ENCODE data around the gene SLC37A2.

Gene SLC37A2

DNA sequence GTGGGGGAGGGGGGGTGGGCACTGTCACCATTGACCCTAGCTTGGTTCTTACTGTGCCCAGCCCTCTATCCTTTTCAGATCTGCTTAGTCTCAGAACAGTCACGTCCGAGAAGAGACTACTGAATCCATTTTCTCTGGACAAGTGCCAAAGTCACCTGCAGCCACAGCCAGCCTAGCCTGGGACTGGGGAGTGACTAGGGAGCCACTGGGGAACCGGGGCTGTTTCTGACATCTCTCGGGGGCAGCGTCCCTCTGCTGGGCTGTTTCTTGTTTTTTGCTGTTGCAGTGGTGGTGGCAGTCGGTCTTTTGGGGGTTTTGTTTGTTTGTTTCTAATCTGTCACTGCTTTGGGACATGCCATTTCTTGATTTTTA, 8.7 kb downstream of the SLC37A2 start:
- no peak for DNase-seq

DNA sequence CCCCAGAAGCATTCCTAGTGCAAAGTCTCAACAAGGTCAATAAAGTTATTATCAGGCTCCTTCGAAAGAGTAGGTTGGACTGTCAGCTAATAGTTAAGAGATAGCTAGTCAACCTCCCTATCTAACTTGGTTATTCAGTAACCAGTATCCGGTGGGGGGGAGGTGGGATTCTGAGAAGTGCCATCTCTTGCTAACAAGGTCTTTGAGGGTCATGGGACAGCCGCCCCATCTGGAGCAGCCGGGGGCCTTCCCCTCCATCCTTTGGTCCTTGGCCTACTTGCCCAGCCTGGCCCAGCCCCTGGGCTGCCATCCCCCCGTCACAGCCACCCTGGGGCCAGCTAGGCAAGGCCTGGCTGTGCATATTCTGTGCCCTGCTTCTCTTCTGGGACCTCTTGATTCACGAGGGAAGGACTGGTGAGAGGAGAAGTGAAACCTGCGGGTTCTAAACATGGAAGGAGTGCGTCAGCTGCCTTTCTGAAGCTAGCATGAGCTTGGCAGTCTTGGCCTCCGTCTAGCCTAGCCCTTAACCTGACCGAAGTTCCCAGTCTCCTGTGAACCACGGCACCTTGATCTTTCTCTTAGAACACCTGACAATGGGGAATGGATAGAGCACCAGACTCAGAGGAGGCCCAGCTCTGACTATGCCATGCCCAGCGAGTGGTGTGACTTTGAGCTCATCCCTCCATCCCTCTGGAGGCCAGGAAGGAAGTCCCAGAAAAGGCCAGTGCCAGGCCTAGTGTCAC, 9.3 kb downstream of the SLC37A2 start:
- DNase-seq, result no peak

DNA sequence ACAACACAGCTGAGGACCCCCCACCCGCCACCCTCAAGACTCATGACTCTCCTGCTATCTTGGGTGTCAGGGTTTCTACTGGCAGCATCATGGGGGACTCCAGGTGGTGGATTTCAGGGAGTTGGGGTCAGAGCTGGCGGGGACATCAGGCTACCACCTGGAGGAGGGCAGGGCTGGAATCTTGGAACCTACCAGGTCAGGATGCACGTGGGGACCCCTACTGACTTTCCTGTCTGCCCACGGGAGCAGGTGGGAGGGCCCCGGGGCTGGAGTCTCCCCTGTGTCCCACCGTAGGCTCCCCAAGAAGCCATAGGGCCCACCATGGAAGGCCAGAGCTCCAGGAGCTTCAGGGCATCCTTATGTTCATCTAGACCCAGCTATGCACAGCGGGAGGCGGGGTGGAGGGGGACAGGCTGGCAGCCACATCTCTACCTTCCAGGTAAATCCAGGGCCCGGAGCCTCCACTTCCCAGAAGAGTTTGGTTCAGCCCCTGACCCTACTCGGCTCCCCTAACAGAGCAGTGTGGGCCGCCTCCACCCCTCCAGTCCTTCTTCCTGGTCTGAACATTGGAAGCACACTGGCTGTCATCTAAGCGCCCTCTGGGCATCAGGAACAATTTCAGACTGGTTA, 10.0 kb downstream of the SLC37A2 start:
- no peak for DNase-seq

DNA sequence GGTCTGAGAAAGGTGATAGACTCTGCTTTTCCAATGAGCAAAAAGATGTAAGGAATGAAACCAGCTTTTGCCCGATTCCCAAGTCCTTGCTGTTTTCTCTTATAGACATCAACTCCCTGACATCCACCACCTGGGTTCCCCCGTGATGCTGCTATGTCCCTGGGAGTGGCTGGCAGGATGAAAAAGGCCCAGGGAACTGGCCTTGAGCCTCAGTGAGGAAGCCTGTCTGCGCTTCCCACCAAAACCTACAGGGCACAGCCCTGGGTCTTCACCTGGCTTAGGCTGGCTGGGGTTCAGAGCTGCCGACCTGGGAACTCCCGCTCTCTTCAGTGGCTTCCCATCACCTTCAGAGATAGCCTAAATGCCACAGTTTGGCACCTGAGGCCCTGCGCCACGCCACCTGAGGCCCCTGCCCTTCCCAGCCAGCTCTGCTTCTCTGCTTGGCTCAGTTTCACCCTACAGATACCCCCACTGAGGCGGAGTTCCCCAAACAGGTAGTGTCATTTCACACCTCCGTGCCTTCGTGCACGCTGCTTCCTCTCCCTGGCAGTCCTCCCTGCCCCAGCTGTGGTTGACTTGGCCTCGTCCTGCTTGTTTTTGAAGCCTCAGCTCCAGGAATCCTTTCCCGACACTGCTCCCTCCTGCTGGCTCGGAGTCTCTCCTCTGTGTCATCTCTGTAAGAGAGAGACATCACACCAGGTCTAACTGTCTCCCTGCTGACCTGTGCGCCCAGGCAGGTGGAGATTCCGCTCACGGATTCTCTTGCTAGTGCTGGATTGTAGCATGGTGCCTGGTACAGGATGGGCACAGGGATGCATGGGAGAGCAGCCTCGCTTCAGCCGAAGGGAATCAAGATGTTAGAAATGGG, 10.7 kb downstream of the SLC37A2 start:
- no peak for DNase-seq

DNA sequence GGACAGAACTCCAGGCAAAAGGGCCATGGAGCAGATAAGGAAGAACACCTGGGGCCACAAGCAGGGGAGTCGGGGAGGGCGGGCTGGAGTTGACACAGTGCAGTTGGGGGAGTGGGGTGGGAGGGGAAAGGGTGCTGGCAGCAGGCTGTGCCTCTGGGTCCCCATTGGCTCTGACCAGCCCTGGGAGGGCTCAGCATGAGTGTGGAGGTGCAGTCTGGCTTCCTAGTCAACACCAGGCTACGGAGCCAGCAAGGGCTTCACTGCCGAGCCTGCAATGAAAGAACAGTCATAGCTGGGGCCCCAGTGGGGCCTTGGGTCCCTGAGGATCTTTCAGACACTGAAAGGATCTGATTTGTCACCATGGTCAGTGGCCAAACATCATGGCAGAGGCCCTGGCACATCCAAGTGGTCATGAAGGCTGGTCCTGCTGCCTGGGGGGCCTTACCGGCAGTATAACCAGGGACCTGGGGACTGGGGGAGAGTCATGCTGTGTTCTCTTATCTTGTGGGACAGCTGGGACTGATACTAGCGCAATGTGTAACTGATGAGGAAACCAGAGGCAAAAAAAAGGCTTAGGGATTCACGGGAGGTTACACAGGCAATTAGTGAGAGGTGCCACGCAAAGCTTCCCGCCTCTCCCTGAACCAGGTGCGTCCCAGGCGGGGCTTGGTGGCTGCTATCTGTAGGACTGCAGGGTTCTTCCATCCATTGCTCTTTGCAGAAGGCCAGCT, 11.6 kb downstream of the SLC37A2 start:
- DNase-seq, result no peak

DNA sequence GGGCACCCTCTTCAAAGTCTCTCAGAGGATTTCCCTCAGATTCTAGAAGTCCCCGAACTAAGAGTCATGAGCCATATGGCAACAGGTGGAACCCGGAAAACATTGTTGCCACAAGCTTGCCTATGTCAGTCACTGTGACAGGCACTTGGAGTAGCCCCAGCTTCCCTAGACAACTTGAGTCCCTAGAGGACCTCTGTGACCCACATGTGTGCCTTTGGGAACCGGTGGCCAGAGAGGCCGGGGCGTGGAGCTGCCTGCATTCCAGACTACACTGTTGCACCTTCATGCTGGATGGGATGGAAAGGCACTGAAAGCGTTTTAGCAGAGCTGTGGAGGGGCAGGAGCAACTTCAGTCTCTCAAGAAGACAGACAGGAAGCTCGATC, 12.1 kb downstream of the SLC37A2 start:
- DNase-seq, result no peak

DNA sequence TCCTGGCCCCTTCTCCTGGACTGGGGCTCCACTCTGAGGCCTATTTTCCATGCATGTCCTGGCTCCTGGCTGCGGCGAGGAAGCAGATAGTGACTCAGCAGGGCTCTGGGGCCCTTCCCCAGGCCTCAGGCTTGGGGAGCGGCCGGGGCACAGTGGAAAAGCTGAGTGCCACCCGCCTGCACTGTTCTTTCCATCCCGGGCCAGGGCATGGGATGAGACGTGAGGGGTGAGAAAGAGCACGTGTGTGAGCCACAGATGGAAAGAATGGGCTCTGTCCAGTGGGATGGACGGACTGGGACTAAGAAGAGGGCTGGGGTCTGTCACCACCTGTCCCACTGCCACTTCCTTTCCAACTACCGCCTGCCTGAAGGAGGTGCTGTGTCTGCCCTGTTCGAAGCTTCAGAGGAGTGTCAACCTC, 12.8 kb downstream of the SLC37A2 start:
- no peak for DNase-seq

DNA sequence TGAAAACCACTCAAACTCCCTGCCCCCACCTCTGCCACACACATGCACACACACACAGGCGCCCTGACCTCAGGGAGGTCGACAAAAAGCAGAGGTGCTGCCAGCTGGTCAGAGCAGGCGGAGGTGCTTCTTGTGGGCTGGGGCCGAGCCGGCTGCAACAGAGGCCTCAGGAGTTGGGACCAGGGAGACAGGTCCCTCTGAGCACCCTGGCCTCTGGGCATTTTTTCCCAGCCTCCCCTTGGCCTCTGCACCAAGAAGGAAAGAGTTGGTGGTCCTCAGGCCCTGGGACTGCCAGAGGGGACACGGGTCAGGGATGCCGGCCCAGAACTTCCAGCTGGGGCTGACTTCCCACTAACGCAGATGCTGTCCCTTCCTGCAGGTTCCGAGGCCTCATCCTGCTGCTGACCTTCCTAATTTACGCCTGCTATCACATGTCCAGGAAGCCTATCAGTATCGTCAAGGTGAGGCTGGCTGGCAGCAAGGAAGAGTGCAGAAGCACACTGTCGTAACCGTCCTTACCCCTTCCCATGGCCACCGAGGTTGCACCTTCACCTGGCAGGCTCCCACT, 13.4 kb downstream of the SLC37A2 start:
- DNase-seq, result no peak

DNA sequence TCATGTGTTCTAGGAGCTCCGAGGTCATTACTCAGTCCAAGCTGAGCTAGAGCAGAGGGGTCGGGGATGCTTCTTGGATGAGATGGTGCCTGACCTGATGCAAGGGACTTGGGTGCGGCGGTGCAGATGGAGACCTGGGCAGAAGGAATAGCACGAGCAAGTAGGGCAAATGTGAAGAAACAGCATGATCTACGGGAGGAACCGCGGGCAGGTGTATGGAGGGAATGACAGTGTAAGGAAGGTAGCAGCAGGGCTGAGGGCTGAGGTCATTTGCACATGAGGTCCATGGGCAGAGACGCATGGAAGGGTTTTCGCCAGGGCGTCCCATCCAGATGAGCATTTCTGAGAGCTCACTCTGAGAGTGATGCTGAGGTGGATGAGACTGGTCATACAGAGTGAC, 14.9 kb downstream of the SLC37A2 start:
- DNase-seq, result no peak

DNA sequence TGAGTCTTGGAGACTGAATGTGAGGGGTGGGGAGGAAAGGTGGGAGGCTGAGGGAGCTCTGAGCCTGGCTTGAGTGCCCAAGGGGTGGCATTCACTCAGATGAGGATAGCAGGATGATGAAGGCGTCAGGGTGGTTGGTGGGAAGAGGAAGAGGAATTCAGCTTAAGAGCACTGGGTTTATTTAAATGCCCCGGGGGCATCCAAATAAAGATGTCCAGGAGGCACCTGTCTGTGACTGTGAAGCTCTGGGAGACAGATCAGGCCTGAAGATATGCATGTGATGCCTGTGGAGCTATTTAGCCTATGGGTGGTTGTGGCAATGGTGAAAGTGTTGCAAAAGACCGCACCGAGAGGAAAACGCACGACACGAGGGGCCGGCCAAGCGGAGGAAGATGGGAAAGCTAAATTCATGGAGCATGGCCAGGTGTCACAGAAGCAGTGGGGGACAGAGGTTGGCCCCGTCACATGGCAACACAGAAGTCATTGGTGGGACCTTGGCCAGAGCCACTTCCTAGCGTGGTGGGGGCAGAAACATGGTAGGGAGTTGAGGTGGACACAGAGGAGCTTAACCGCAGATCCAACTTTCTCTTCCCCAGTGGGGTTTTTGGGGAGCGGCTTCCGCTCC, 15.5 kb downstream of the SLC37A2 start:
- DNase-seq, result no peak

DNA sequence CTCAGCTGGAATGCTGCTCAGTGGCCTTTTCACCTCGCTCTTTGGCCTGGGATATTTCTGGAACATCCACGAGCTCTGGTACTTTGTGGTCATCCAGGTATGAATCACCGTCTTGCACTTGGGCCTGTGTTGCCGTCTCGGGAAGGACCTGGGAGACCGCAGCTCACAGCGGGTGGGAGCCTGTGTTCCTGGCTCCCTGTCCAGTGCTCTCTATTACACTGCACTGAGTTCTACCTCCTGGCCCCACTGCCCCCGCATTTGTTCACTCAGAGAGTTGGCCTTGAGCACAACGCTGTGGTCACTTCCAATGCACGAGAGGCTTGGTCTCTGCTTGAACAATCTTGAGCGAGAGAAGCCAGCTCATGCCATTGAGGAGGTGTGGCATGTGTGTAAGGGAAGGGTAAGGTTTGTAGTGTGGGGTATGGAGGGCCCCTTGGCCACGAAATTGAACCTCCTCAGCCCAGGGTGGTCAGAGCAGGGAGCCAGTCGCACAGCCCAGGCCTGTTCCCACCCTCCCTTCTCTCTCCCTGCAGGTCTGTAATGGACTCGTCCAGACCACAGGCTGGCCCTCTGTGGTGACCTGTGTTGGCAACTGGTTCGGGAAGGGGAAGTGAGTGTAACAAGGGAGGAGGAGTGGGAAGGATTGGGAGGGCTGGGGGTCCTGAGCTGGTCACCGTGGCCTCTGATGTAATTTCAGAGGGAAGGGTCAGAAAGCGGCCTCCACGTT, 16.2 kb downstream of the SLC37A2 start:
- no peak for DNase-seq

DNA sequence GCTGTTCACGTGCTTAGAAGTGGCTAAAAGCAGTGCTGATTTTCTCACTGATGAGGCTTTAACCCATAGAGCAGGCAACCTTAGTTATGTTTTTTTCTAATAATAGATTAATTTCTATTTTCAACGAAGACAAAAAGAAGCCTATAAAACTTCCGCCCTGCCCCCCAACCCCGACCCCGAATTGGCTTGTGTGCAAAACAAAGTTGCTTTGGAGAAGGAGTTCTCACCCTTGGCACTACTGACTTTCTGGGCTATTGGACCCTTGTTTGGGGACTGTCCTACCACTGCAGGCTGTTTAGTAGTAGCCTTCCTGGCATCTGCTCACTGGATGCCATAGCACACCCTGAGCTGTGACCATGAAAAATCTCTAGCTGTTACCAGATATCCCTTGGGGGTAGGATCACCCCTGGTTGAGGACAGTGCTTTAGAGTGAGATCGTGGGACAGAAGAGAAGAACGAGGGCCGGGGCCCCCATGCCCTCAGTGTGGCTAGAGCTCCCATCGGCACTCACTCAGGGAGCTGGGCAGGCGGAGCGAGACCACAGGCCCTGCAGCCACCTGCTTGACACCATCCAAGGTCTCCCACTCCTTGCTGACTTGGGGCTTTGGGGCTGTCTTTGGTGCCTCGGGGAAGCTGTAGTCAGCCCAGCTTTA, 16.9 kb downstream of the SLC37A2 start:
- no peak for DNase-seq

DNA sequence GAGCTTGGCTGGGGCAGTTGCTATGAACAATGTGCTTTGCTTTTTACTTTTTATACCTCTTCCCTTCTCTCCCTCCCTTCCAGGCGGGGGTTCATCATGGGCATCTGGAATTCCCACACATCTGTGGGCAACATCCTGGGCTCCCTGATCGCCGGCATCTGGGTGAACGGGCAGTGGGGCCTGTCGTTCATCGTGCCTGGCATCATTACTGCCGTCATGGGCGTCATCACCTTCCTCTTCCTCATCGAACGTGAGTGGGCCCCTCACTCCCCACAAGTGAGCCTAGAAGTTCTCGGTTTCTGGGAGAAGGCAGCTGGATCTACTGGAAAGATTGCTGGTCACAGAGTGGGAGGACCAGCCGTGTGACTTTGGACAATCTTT, 17.4 kb downstream of the SLC37A2 start:
- DNase-seq, result no peak

DNA sequence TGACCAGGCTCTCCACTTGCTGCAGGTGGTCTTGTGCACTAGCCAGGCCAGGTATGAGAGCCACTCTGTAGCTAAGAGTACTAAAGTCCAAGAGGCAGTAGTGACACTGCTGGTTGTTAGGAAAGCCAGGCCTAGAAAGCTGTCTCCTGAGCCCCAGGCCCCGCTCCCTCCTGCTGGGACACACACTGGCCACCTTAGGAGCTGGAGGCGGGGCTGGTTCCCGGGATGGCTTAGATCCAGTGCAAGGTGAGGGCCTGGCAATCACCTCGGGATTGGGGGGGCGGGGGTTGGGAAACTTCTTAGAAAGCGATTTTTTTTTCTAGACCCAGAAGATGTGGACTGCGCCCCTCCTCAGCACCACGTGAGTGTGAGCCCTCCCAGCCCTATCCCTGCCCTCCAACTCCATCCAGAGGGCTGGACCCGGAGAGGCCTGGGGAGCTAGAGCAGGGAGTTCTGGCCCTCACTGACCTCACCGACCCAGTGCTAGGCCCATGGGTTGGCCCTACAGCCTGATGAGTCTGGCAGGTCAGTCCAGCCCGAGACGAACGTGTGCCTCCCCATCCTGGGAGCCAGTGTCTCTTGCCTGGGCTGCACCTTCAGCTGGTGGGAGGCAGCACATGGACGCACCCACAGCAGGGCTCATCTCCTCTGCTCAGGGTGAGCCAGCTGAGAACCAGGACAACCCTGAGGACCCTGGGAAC, 18.1 kb downstream of the SLC37A2 start:
- no peak for DNase-seq

DNA sequence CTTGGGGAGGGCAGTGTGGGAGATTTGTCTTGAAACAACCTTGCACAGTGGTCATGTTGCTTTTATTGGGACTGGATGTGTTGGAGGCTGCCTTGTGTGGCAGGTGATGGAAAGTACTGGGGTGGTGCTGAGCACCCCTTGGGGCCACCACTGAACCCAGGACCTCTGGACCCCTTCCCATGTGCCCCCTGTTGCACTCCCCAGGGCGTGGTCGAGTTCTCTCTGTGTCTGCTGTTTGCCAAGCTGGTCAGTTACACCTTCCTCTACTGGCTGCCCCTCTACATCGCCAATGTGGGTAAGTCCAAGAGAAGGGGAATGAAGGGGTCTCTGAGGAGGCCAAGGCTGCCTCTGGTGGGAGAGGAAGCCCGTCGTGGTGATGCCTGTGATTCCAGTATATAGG, 18.9 kb downstream of the SLC37A2 start:
- DNase-seq, result no peak

DNA sequence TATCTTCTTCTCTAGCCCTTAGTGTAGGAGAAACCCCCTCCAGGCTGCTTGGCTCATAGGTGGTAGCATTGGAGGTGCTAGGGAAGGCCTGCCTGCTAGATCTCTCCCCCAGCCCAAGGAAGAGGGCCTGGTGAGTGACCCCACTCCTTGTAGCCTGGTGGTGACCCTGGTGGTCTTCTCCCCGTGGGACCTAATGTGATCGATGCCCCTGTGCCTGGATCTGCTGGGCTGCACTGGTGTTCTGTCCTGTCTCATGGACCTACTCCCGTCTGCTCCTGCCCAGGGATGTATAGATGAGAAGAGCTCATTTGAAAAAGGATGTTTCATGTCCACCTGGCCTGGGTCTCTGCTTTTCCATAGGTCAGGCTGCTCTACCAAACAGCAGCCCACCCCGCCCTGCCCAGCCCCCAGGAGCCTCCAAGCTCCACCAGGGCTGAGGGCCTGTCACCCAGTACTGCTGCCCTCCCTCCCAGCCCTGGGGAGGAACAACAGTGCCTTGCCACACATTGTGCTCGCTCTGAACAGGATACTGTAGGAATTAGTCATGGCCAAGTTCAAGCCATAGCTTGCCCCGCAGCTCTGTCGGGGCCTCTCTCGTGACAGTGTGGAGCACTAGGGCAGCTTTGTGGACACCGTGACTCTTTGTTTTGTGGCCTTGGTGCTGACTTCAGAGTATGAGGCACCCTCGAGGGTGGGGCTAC, 19.7 kb downstream of the SLC37A2 start:
- DNase-seq, result no peak

DNA sequence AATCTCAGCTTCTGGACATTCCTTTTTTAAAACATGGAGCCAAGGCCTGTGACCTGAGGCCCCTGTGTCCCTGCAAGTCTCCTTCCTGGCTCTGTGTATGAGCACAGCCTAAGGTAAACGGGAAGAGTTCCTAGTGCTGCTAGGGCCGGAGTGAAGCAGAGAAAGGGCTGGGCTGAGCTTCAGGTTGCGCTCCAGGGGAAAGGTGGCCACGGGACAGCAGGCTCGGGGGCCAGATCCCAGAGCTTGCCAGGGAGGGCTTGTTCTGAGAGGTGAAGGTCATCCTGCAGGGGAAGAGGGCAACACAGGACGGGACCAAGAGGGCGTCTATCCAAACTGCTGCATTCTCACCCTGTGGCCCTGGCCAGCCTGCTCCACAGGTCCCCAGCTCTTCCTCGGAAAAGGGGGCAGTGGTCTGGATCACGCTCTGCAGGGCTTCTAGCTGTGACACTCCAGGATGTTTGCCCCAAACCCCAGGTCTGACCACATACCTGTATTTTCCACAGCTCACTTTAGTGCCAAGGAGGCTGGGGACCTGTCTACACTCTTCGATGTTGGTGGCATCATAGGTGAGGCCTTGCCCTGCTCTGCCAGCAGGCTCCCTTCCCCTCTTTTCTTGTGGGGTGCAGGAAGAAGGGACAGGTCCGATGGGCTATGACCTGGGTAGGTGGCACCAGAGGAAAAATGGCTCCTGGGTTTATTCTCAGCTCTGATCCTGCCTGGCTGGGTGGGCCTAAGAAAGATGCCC, 20.4 kb downstream of the SLC37A2 start:
- no peak for DNase-seq

DNA sequence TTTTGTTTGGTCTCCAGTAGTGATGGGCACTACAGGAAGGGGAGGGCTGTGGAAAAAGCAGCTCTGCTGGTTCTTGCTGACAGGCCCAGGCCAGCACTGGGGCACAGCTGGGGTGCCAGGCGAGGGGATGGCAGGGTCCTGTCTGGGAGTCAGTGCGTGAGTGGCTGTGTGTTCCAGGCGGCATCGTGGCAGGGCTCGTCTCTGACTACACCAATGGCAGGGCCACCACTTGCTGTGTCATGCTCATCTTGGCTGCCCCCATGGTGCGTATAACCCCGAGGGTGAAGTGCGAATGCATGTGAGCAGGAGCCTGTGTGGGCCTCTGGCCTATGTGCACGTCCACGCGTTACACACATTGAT, 20.9 kb downstream of the SLC37A2 start:
- DNase-seq, result no peak

DNA sequence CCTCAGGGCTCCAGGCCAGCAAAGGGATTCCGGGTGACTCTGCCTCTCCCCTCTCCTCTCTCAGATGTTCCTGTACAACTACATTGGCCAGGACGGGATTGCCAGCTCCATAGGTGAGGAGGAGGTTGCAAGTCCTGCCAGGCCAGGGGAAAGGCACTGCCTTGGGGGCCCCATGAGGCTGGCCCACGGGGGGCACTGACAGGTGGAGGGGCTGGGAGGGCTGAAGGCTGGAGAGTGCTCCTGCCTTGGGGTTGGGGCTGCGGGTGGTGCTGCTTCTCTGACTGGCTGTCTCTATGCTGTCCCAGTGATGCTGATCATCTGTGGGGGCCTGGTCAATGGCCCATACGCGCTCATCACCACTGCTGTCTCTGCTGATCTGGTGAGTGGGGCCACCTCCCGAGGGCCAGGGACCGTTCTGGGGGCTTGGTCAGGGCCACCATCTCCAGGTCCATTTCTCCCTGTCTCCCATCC, 21.7 kb downstream of the SLC37A2 start:
- DNase-seq, result no peak
